ENCODE measurements around the gene MEF2D.

The MEF2D gene

GRCh38 chr1:156500543-156500792 is at the start of gene MEF2D:
MEF2D (minus strand) TSS chr1:156500775; CDS start chr1:156483292, 17,483 bp downstream.
- DNase-seq (ENCODE audit: low read depth in 1 of 2, low spot score in 1 of 2), result no peak

- no peak for DNase-seq (ENCODE audit: low read depth in 1 of 2, low spot score in 1 of 2)
Measured at GRCh38 chr1:156550346-156550745, 49.8 kb upstream of the MEF2D start.

DNA sequence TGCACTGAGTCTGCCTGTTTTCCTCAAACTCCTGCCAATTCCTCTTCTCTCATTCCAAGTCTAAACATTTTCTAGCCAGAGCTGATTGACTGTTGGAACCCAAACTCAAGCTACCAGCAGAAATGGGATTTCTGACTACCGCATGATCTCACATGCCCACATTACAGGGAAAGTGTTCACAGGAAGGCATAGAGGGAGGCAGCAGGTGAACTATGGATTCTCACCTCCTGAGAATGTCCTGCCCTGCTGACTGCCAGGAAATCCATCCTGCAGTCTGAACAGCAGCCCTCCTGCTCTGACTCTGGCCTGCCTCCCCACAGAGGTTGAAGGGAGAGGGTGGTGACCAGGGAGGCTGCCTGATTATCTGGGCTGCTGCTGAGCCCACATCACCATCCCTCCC is 49.3 kb upstream of the MEF2D start:
- DNase-seq (ENCODE audit: low read depth in 1 of 2, low spot score in 1 of 2), result no peak

- no peak for DNase-seq (ENCODE audit: low read depth in 1 of 2, low spot score in 1 of 2)
Measured at GRCh38 chr1:156549390-156549789, 48.8 kb upstream of the MEF2D start.

DNA sequence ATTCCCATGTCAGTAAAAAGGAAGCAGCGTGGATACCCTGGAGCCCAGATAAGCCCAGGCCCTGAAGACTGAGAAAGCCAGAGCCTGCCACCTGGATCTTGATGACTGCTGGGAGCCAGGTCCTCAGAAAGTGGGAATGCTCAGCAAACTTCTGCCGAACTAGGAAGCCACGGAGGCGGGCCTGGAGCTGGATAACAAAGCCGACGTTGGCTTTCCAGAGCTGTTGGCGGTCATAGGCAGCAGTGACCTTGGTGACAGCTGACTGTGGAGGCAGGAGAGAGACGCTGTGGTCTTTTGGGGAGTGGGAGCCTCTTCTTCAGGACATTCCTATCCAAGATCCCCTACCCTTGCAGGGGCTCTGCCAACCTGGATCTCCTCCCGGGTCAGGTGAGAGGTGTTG is 47.4 kb upstream of the MEF2D start:
- DNase-seq (ENCODE audit: low read depth in 1 of 2, low spot score in 1 of 2), result no peak

- DNase-seq (ENCODE audit: low read depth in 1 of 2, low spot score in 1 of 2), result no peak
Measured at GRCh38 chr1:156547434-156547833, 46.9 kb upstream of the MEF2D start.

GRCh38 chr1:156546267-156546666 is 45.7 kb upstream of the MEF2D start:
- no peak for DNase-seq (ENCODE audit: low read depth in 1 of 2, low spot score in 1 of 2)

GRCh38 chr1:156544592-156545102 is 44.1 kb upstream of the MEF2D start:
- no peak for DNase-seq (ENCODE audit: low read depth in 1 of 2, low spot score in 1 of 2)

- no peak for DNase-seq (ENCODE audit: low read depth in 1 of 2, low spot score in 1 of 2)
Measured at GRCh38 chr1:156543066-156543465, 42.5 kb upstream of the MEF2D start.

GRCh38 chr1:156540955-156541354 is 40.4 kb upstream of the MEF2D start:
- no peak for DNase-seq (ENCODE audit: low read depth in 1 of 2, low spot score in 1 of 2)

DNA sequence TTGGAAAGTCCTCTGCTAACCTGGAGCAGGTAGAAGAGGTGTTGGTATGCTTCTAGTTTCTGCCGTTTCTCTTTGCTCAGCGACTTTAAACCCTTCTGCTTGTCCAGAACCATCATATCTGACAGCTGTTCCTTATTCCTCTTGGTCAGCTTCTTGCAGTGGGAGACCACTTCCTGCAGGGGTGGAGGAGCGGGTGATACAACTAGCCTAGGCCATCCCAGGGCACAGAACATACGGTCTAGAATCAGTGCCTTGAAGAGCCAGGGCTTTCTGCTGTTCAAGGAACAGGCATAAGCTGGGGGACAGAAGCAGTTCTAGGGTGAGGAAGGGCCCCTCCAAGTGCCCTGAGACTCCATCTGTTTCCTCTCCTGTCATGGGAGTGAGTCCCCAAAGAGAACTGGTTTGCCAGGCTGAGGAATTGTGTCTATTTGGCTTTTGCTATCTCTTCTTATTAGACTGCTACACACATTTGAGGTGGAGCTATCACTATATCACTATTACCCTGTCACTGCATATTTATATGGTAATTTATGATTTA is 39.3 kb upstream of the MEF2D start:
- DNase-seq (ENCODE audit: low read depth in 1 of 2, low spot score in 1 of 2), result no peak

DNA sequence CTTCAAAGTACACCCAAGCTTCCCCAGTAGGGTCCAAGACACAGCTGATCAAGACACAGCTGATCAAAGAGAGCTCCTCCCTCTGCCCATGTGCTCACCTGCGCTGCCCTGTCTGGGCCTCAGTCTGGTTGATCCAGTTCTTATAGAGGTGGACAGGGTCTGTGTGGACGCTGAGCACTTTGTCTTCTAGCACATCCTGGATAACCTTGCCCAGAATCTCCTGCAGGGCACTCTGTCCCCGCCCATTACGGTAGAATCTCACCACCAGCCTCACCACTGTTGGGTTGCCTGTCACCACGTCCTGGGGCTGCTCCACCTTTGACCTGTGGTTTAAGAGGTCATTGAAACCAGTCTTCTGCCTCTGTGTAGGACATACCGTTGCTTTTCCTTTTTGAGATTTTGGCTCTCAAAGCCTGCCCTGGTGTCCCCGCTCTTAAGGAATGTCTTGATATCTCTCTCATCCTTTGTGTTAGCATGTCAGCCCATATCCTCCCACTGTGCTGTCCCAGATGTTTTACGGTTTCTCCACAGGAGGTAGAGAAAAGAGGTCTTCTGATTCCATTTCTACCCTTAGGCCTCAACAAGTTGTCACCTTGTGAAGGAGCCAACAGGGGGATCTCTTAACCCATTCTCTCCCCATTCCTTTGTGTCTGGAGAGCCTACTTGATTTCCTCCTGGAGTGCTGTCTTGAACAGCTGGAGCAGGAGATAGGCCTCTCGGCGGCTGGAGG is 38.3 kb upstream of the MEF2D start:
- no peak for DNase-seq (ENCODE audit: low read depth in 1 of 2, low spot score in 1 of 2)

GRCh38 chr1:156537027-156537426 is 36.5 kb upstream of the MEF2D start:
- DNase-seq (ENCODE audit: low read depth in 1 of 2, low spot score in 1 of 2), result no peak

- DNase-seq (ENCODE audit: low read depth in 1 of 2, low spot score in 1 of 2), result no peak
Measured at GRCh38 chr1:156534424-156535060, 34.0 kb upstream of the MEF2D start.

- DNase-seq (ENCODE audit: low read depth in 1 of 2, low spot score in 1 of 2), result no peak
Measured at GRCh38 chr1:156533568-156534220, 33.1 kb upstream of the MEF2D start.

GRCh38 chr1:156532374-156532773 is 31.8 kb upstream of the MEF2D start:
- no peak for DNase-seq (ENCODE audit: low read depth in 1 of 2, low spot score in 1 of 2)

DNA sequence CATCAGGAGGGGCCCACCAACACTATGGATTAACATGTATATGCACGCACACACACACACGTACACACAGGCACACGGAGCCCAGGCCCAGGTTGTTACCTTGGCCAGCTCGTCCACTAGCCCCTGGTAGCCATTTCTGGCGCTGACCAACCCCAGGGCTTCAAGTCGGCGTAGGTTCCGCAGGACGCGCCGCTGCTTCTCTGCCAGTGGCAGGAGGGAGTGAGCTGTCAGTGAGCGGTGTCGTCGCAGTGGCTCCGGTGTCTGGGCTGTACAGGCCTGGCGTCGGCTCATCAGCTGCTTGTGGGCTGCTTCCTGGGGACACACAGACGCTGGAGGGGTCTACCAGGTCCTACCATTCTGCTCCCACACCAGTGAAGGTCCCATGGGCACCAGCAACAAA is 29.4 kb upstream of the MEF2D start:
- DNase-seq (ENCODE audit: low read depth in 1 of 2, low spot score in 1 of 2), result no peak

- DNase-seq (ENCODE audit: low read depth in 1 of 2, low spot score in 1 of 2), result no peak
Measured at GRCh38 chr1:156528875-156529425, 28.4 kb upstream of the MEF2D start.

DNA sequence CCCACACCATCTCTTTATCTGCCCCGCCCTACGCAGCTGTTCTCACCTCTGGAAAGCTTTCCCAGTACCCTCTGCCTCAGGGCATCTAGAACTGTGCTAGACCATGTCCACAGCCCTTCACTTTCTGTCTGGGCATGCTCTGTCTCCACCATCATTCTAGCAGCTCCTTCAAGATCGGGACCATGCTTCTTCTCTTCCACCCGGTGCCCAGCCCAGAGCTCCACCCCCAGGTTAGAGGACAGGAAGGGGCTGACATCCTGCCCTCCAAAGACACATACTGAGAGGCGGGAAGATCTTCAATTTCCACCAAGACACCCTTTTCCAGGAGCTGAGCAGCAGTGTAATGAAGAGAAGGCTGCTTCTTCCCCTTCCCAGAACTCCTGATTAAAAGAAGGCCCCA is 27.7 kb upstream of the MEF2D start:
- DNase-seq (ENCODE audit: low read depth in 1 of 2, low spot score in 1 of 2), result no peak

GRCh38 chr1:156527584-156527983 is 27.0 kb upstream of the MEF2D start:
- DNase-seq (ENCODE audit: low read depth in 1 of 2, low spot score in 1 of 2), result no peak

GRCh38 chr1:156525856-156526489 is 25.4 kb upstream of the MEF2D start:
- DNase-seq (ENCODE audit: low read depth in 1 of 2, low spot score in 1 of 2), result no peak
